Glomerular endothelial cell (primary cell): ENCODE measurements around the gene TCP11. TPM values are rescaled to one million over a fixed set of nuclear protein-coding genes. Genes with fewer than 3 reads are reported as not detected.

ENCODE experiments used
- DNase-seq: peaks from one replicate; pipeline ENCODE4 v3.0.0-alpha.2; 2011; ENCODE audit warnings: low read depth, low spot score; ENCODE audit errors: extremely low read depth
- total RNA-seq: library from RNA; depleted of rRNA; stranded (reverse); fragments of >200 nt; gene quantifications from 2 replicates; pipeline ENCODE4 v1.2.3, GENCODE V29; 2015

Gene TCP11
- total RNA-seq, 1 donor from 2014 or later: 0.41 TPM

DNA sequence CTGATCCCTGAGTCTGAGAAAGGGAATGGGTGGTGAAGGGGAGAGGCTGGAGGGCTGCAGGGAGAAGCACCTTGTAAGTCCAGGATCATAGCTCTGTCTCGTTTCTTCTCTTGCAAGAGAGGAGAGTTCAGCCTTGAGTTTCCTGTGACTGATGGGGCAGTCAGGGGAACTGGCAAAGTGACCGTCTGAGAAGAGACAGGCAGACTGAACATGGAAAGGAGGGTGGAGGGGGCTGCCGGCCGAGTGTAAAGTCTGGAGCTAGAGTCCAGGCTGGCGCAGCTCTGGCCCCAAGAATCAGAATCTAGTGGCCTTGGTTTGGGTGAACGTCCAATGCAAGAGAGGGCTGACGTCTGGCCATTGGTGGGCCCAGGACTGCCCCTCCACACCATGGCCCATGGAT lies 72.5 kb downstream of the TCP11 start:
- DNase-seq: no peak

DNA sequence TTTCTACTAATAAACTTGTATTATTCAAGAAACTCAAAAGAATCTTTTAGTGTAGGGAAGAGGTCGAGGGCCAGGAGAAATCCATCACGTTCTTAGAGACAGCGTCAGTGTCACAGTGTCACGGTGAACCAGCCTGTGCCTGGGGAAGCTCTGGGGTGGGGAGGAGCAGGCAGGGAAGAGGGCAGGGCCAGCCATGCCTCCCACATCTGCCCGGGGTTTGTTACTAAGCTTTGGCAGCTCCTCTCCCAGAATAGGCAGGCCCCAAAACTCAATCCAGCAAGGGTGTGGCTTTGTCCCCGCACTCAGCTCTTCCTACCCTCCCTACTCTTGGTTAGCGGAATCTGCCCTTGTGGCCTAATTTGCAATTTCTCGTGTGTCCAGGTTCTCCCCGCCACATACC lies 72.9 kb downstream of the TCP11 start:
- DNase-seq: no peak

Other genes with a start within 250 kb of the TCP11 start
- gene SCUBE3, start 72.6 kb upstream of the TCP11 start, total RNA-seq: 0.73 and 2.3 TPM in 2 replicates
- gene ZNF76, start 118.4 kb upstream of the TCP11 start, total RNA-seq: 19.2 and 20.8 TPM in 2 replicates
- 2.1 and 3.4 TPM in 2 replicates for gene DEF6, start 156.5 kb upstream of the TCP11 start, total RNA-seq
- gene PPARD, start 201.2 kb upstream of the TCP11 start, total RNA-seq: 8.2 and 12.6 TPM in 2 replicates